Thyroid gland (tissue), 4 donors: Measurements from ENCODE around the gene NPAS1. TPM values are rescaled to one million over a fixed set of nuclear protein-coding genes. Genes with fewer than 3 reads are reported as not detected.
"Not testable (repeated sequence)": the region's sequence is repeated elsewhere in the genome, so short reads cannot be mapped to it uniquely, and the experiment has no call there.

ENCODE experiments used
- DNase-seq, 2 donors: peaks; one replicate each; pipeline ENCODE4 v3.0.0-alpha.2; 2019
- H3K27ac ChIP-seq, 3 donors: fragments of 200-600 bp; sonication (generic); 1 replicate in 2 of 3; 2 replicates in 1 of 3; pipeline ENCODE4 v1.5.1; 2016 to 2019; ENCODE audit warnings: mild to moderate bottlenecking in 1 of 3, moderate library complexity in 1 of 3
- H3K27me3 ChIP-seq: fragments of 200-600 bp; sonication (generic); one replicate; pipeline ENCODE4 v1.5.1; 2019
- H3K36me3 ChIP-seq, 2 donors: fragments of 200-600 bp; sonication (generic); one replicate each; pipeline ENCODE4 v1.5.1; 2016 to 2019
- H3K4me1 ChIP-seq, 2 donors: fragments of 200-600 bp; sonication (generic); one replicate each; pipeline ENCODE4 v1.5.1; 2017 to 2019
- H3K4me3 ChIP-seq, 3 donors: fragments of 200-600 bp; sonication (generic); replicated peaks in 1 of 3; 1 replicate in 2 of 3; 2 replicates in 1 of 3; pipeline ENCODE4 v1.5.1; 2016; ENCODE audit warnings: mild to moderate bottlenecking in 1 of 3
- H3K9me3 ChIP-seq: fragments of 200-600 bp; sonication (generic); one replicate; pipeline ENCODE4 v1.5.1; 2017
- CTCF ChIP-seq, 6 experiments: fragments of 200-600 bp in 3 of 6; fragments of 450-650 bp in 3 of 6; sonication (generic) in 3 of 6; IDR thresholded peaks; one replicate each; pipeline ENCODE4 v1.5.1; 2016 to 2019; ENCODE audit warnings: antibody characterized with exemption in 6 of 6, mild to moderate bottlenecking in 2 of 6, inconsistent platforms in 1 of 6, moderate library complexity in 1 of 6
- POLR2A ChIP-seq, 2 donors: fragments of 450-650 bp; IDR thresholded peaks; one replicate each; pipeline ENCODE4 v1.6.1; 2017; ENCODE audit warnings: antibody characterized with exemption in 2 of 2, mild to moderate bottlenecking in 2 of 2, moderate library complexity in 1 of 2
- WGBS, 2 donors: methylation state at CpG; one replicate each; pipeline ENCODE4 v1.1.5; 2017; 5-methylcytosine and 5-hydroxymethylcytosine counted together
- intact Hi-C: fragments of 100-400 bp; cut with DNase I; formaldehyde crosslinking; loops from one replicate; pipeline ENCODE4 v1.15.1; 2023
- total RNA-seq, 4 donors: library from RNA; depleted of rRNA; stranded (reverse); fragments of >200 nt; gene quantifications; one replicate each; pipeline ENCODE4 v1.2.3, GENCODE V29; 2016

NPAS1 gene
- total RNA-seq, 4 donors from 2014 or later, result 0.56 to 0.71 TPM; not detected in 2

GRCh38 chr19:47049307-47049700 is 29.7 kb downstream of the NPAS1 start:
- no peaks in the 10 kb centered on the region for H3K9me3 ChIP-seq
- peaks cover 8 to 14% of the 10 kb centered on the region in 2 donors for H3K4me1 ChIP-seq
- TF ChIP-seq CTCF (IDR thresholded peaks at IDR 0.05) (no peak), POLR2A (IDR thresholded peaks at IDR 0.05) (no peak)
- H3K36me3 ChIP-seq, result no peaks in the 10 kb centered on the region
- H3K4me3 ChIP-seq, result no peak overlapping the region
- 31 to 33% methylated on average over 9 of the region's 9 CpGs for WGBS, 2 donors
- no peaks in the 10 kb centered on the region for H3K27me3 ChIP-seq
- peak; percentile 29 to 36 for DNase-seq
- peak overlapping the region in 2 of 3 donors; percentile 13 to 33 for H3K27ac ChIP-seq
- intact Hi-C loops, result no loop called here

- H3K27me3 ChIP-seq, DNase-seq, H3K36me3 ChIP-seq, H3K27ac ChIP-seq, H3K4me3 ChIP-seq, H3K9me3 ChIP-seq, intact Hi-C loops: not testable (repeated sequence)
- peaks cover 8 to 14% of the 10 kb centered on the region in 2 donors for H3K4me1 ChIP-seq
- 73 to 89% methylated on average over 3 of the region's 3 CpGs for WGBS, 2 donors
These were observed 30.9 kb downstream of the NPAS1 start for GRCh38 chr19:47050562-47050961.

- Histone ChIP-seq H3K27me3 (no peaks in the 10 kb centered on the region), H3K9me3 (no peaks in the 10 kb centered on the region), H3K36me3 (no peaks in the 10 kb centered on the region), H3K4me3 (no peak overlapping the region), H3K27ac (no peak overlapping the region), H3K4me1 (no peaks in the 10 kb centered on the region)
- intact Hi-C loops, result no loop called here
- peak; percentile 38 to 41 for DNase-seq
- WGBS, 2 donors, result 27 to 49% methylated on average over 5 of the region's 5 CpGs
- TF ChIP-seq CTCF (IDR thresholded peaks at IDR 0.05) (no peak), POLR2A (IDR thresholded peaks at IDR 0.05) (no peak)
These were observed 36.8 kb downstream of the NPAS1 start for GRCh38 chr19:47056411-47056810.

- Histone ChIP-seq H3K4me1 (no peaks in the 10 kb centered on the region), H3K36me3 (no peaks in the 10 kb centered on the region), H3K27me3 (no peaks in the 10 kb centered on the region), H3K9me3 (no peaks in the 10 kb centered on the region), H3K4me3 (no peak overlapping the region), H3K27ac (no peak overlapping the region)
- intact Hi-C loops, result no loop called here
- WGBS, 2 donors, result 77 to 88% methylated on average over 2 of the region's 2 CpGs
- no peak for DNase-seq
- TF ChIP-seq CTCF (IDR thresholded peaks at IDR 0.05), result no peak
- no peak for TF ChIP-seq POLR2A (IDR thresholded peaks at IDR 0.05)
These were observed 37.7 kb downstream of the NPAS1 start for GRCh38 chr19:47057328-47057727.

- no peak for DNase-seq
- Histone ChIP-seq H3K9me3 (no peaks in the 10 kb centered on the region), H3K27ac (no peak overlapping the region), H3K36me3 (no peaks in the 10 kb centered on the region), H3K4me3 (no peak overlapping the region), H3K4me1 (no peaks in the 10 kb centered on the region), H3K27me3 (no peaks in the 10 kb centered on the region)
- TF ChIP-seq CTCF (IDR thresholded peaks at IDR 0.05), result no peak
- no peak for TF ChIP-seq POLR2A (IDR thresholded peaks at IDR 0.05)
- intact Hi-C loops, result no loop called here
- WGBS, 2 donors, result 63 to 69% methylated on average over 10 of the region's 11 CpGs
These were observed 39.0 kb downstream of the NPAS1 start for GRCh38 chr19:47058621-47059022.

- 85 to 90% methylated on average over 6 of the region's 6 CpGs for WGBS, 2 donors
- Histone ChIP-seq H3K27me3 (no peaks in the 10 kb centered on the region), H3K36me3 (peaks cover 31 to 34% of the 10 kb centered on the region in 2 donors), H3K27ac (no peak overlapping the region), H3K9me3 (no peaks in the 10 kb centered on the region), H3K4me1 (no peaks in the 10 kb centered on the region), H3K4me3 (no peak overlapping the region)
- intact Hi-C loops, result no loop called here
- no peak for TF ChIP-seq POLR2A (IDR thresholded peaks at IDR 0.05)
- DNase-seq, result no peak
These were observed 44.2 kb downstream of the NPAS1 start for GRCh38 chr19:47063874-47064273.
